Smooth muscle cell of the pulmonary artery (primary cell): ENCODE measurements around the gene ASTE1. TPM values are rescaled to one million over a fixed set of nuclear protein-coding genes. Genes with fewer than 3 reads are reported as not detected.

Experiments
- total RNA-seq: library from RNA; depleted of rRNA; stranded (reverse); fragments of >200 nt; gene quantifications from 2 replicates; pipeline ENCODE4 v1.2.3, GENCODE V29; 2014

Gene ASTE1, protein sequence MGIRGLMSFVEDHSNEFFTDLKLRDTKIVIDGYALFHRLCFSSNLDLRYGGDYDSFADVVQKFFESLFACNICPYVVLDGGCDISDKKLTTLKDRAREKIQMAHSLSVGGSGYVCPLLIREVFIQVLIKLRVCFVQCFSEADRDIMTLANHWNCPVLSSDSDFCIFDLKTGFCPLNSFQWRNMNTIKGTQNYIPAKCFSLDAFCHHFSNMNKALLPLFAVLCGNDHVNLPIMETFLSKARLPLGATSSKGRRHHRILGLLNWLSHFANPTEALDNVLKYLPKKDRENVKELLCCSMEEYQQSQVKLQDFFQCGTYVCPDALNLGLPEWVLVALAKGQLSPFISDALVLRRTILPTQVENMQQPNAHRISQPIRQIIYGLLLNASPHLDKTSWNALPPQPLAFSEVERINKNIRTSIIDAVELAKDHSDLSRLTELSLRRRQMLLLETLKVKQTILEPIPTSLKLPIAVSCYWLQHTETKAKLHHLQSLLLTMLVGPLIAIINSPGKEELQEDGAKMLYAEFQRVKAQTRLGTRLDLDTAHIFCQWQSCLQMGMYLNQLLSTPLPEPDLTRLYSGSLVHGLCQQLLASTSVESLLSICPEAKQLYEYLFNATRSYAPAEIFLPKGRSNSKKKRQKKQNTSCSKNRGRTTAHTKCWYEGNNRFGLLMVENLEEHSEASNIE
- total RNA-seq: 6.2 and 7.4 TPM in 2 replicates

DNA sequence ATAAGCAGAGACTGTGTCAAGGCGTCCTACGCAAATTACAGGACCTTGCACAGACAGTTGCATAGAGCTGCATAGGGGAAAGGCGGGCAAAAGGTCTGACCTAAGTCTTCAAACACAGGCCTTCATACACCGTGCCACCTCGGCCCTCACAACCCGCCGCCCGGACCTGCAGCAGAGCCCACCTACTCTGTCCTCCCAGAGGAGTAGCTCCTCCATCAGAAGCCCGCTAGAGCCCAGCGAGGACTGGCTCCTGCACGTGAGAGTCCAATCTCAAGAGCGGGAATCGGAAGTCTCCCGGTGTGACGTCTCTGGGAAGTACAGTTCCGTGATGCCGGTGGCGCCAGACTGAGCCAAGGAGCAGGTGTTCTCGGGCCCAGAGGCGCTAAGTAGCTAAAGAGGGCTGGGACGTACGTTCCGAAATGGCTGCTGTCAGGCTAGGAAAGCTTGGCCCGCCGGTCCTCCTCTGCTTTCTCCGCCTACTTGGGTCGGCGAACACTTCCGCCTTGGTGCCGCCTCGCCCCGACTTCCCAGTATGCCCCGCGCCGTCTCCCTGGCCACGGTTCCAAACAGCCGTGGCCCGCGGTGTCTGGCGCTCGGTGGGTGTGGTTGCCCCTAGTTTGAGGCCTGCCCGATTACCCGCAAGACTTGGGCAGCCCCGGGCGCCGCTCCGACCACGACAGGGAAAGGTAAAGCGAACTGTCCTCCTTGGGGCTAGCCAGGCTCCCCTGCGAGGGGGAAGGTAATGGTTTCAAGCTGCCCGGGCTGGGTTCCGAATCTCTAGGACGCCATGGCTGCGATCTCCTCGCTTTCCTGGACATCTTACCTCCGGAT is at the start of gene ASTE1, which contains the start of gene NEK11:
Gene ASTE1 (minus strand): TSS at position 505 of the 831 bp plus-strand sequence. CDS start 1,519 bp downstream, outside the sequence.
Gene NEK11 (plus strand): TSS at position 557 of the 831 bp plus-strand sequence. CDS start 2,832 bp downstream, outside the sequence.

Other genes starting within 250 kb of the ASTE1 start
- gene ATP2C1, start 132.7 kb downstream of the ASTE1 start, total RNA-seq: 172 and 215 TPM in 2 replicates
- gene NEK11, start 52 bp upstream of the ASTE1 start, total RNA-seq: 5.9 and 6.5 TPM in 2 replicates